GM18867 (cell line): ENCODE results near the gene CDAN1.
"Not testable (repeated sequence)": the region's sequence is repeated elsewhere in the genome, so short reads cannot be mapped to it uniquely, and the experiment has no call there.

Experiments used
- ATAC-seq: cut with Tn5 transposase; IDR thresholded peaks from one replicate; pipeline ENCODE4 v1.9.1; 2021; ENCODE audit warnings: mild to moderate bottlenecking, moderate library complexity; ENCODE audit not compliant: unreplicated experiment

Gene CDAN1, protein sequence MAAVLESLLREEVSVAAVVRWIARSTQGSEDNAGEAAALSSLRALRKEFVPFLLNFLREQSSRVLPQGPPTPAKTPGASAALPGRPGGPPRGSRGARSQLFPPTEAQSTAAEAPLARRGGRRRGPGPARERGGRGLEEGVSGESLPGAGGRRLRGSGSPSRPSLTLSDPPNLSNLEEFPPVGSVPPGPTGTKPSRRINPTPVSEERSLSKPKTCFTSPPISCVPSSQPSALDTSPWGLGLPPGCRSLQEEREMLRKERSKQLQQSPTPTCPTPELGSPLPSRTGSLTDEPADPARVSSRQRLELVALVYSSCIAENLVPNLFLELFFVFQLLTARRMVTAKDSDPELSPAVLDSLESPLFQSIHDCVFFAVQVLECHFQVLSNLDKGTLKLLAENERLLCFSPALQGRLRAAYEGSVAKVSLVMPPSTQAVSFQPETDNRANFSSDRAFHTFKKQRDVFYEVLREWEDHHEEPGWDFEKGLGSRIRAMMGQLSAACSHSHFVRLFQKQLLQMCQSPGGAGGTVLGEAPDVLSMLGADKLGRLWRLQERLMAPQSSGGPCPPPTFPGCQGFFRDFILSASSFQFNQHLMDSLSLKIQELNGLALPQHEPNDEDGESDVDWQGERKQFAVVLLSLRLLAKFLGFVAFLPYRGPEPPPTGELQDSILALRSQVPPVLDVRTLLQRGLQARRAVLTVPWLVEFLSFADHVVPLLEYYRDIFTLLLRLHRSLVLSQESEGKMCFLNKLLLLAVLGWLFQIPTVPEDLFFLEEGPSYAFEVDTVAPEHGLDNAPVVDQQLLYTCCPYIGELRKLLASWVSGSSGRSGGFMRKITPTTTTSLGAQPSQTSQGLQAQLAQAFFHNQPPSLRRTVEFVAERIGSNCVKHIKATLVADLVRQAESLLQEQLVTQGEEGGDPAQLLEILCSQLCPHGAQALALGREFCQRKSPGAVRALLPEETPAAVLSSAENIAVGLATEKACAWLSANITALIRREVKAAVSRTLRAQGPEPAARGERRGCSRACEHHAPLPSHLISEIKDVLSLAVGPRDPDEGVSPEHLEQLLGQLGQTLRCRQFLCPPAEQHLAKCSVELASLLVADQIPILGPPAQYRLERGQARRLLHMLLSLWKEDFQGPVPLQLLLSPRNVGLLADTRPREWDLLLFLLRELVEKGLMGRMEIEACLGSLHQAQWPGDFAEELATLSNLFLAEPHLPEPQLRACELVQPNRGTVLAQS

GRCh38 chr15:42736793-42737528 lies at the start of gene CDAN1:
TSS of gene CDAN1 (minus strand) at chr15:42737128. CDS start at chr15:42737102, 26 bp downstream.
- peak; percentile 83 for ATAC-seq

DNA sequence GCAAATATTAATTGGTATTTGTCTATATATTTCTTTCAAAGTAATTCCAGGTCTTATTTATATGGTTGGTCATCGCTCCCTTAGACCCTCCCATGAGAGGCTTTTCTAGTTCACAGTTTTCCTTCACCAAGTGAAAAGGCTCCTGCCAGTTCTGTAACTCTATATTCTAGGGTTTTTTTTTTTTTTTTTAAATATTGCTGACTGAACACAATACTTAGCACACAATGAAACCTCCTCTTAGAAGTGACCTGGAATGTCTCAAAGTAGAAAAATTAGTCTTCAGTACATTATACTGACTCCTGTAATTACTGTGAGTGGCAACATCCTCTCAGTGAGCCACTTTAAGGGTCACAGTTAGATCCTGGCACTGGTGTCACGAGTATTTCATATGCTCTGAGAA lies 48.6 kb upstream of the CDAN1 start:
- ATAC-seq = no peak

DNA sequence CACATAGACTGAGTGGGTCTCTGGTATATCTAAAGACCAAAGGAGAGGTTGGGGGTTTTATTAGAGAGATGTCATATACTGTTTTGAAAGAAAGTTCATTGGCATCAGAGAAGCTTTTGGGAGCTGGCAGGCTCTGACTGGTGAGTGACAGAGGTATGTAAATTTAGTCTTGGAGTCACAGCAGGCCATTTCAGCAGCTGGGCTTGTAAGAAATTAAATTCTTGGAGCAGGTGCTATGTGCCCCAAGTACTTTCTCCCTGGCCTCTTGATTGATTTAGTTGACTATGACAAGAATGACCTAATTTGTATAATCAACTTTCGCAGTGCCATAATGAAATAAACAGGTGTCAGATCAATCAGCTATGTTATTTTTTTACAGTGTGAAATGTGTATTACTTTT lies 47.8 kb upstream of the CDAN1 start:
- ATAC-seq = no peak

GRCh38 chr15:42782716-42783115 lies 45.8 kb upstream of the CDAN1 start:
- ATAC-seq = no peak

GRCh38 chr15:42775416-42775815 lies 38.5 kb upstream of the CDAN1 start:
- no peak for ATAC-seq

DNA sequence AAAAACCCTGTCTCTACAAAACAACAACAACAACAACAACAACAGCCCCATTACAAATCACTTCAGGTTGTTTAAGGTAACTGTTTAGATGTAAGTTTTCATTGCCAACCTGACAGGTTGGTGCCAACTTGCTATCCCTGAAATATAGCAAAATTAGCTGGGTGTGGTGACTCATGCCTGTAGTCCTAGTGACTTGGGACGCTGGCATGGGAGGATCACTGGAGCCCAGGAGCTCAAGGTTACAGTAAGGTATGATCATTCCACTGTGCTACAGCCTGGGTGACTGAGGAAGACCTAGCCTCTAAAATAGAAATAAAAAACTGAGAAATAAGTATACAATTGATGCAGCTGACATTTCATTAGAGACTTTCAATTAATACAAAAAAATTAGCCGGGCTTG lies 36.0 kb upstream of the CDAN1 start:
- ATAC-seq = no peak

DNA sequence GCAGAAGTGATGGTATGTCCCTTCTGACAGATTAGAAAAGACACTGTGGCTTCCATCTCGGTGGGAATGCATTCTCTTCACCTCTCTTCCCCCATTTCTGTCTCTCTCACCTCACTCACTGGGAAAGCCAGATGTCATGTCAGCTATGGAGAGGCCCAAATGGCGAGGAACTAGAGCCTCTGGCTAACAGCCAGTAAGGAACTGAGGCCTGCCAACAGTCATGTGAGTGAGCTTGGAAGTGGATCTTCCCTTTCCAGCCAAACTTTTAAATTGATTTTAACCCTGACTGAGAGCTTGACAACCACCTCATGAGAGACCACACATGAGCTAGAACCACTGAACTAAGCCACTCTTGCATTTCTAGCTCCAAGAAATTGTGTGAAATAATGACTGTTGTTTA lies 35.2 kb upstream of the CDAN1 start:
- ATAC-seq = no peak

- not testable (repeated sequence) for ATAC-seq
Measured at GRCh38 chr15:42766109-42766508, 29.2 kb upstream of the CDAN1 start.

DNA sequence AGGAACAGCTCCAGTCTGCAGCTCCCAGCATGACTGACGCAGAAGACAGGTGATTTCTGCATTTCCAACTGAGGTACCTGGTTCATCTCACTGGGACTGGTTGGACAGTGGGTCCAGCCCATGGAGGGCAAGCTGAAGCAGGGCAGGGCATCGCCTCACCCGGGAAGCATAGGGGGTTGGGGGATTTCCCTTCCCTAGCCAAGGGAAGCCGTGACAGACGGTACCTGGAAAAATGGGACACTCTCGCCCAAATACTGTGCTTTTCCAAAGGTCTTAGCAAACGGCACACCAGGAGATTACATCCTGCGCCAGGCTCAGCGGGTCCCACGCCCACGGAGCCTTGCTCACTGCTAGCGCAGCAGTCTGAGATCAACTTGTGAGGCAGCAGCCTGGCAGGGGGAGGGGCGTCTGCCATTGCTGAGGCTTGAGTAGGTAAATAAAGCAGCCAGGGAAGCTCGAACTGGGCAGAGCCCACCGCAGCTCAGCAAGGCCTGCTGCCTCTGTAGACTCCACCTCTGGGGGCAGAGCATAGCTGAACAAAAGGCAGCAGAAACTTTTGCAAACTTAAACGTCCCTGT lies 27.3 kb upstream of the CDAN1 start:
- not testable (repeated sequence) for ATAC-seq

DNA sequence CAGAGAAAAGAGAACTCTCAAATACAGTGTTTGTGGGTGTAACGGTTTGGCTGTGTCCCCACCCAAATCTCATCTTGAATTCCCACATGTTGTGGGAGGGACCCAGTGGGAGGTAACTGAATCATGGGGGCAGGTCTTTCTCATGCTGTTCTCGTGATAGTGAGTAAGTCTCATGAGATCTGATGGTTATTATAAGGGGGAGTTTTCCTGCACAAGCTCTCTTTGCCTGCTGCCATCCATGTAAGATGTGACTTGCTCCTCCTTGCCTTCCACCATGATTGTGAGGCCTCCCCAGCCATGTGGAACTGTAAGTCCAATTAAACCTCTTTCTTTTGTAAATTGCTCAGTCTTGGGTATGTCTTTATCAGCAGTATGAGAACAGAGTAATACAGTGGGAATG lies 24.9 kb upstream of the CDAN1 start:
- not testable (repeated sequence) for ATAC-seq

GRCh38 chr15:42760759-42761158 lies 23.8 kb upstream of the CDAN1 start:
- ATAC-seq = no peak

DNA sequence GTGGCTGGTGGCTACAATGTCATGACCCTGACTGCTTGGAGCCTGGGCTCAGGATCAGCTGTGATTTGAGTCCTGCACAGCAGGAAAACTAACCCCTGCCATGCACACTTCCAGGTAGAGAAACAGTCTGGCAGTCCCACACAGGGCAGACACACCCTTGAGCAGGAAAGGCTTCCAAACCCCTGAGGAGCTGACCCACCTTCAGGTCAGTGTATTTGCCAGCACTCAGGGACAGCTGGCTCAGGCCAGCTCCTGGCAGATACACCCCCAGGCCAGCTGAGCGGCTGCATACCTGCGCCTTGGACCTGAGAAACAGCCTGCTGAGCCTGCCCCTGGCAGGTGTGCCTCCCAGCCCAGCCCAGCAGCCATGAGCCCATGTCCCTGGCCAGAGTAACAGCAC lies 22.2 kb upstream of the CDAN1 start:
- no peak for ATAC-seq

- ATAC-seq = no peak
Measured at GRCh38 chr15:42750306-42750705, 13.4 kb upstream of the CDAN1 start.

DNA sequence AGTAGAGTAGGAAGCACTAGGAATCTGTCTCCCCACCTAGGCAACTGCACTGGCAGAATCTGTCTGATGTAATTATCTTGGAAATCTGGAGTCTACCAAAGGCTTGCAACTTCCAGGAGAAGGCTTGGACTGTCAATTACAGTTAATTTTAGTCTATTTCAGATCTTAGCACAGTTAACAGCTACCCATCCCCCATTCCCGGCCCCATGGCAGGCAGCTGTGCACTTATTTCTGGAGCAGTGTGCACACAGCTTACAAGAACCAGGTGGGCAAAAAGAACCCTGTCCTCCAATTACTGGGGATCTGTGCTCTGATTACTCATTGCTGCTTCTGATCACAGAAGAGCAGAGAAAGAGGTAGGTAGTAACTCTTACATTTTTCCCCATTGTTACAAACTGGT lies 12.3 kb upstream of the CDAN1 start:
- ATAC-seq = no peak

DNA sequence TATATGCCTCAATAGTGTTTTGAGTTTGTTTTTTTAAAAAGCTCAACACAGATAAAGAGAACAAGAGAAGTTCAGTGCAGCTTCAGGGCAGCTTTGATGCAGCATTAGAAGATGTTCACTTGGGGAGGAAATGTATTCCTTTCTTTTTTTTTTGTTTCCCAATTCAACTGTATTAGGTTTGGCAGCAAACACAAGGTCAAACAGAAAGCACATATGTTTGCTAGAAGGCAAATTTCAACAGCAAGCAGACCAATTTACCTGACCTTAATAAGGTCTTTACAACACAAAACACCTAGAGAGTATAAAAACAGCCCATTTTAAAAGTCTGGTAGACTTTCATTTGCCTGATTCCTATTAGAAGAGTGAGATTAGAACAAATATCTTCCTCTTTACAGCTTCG lies 7.3 kb upstream of the CDAN1 start:
- no peak for ATAC-seq

GRCh38 chr15:42742149-42742548 lies 5.2 kb upstream of the CDAN1 start:
- no peak for ATAC-seq

DNA sequence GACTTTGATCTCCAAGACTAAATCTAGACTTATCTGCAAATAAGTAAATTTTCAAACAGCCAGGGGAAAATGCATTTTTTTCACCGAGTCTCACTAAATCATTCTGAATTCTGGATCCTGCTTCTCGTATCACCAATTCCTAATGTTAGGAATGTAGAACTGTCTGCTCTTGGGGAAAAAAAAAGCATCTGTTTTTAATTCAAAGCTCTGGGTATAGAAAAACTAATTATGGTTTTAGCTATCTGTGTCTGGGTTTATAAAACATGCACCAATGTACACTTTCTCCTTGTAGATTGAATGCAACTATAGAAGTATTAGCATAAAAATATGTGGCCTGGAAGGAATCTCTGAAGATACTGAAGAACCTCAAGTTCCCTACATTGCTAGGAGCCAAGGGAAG lies 4.8 kb upstream of the CDAN1 start:
- ATAC-seq = no peak

GRCh38 chr15:42737529-42738328 lies 801 bp upstream of the CDAN1 start:
- no peak for ATAC-seq

DNA sequence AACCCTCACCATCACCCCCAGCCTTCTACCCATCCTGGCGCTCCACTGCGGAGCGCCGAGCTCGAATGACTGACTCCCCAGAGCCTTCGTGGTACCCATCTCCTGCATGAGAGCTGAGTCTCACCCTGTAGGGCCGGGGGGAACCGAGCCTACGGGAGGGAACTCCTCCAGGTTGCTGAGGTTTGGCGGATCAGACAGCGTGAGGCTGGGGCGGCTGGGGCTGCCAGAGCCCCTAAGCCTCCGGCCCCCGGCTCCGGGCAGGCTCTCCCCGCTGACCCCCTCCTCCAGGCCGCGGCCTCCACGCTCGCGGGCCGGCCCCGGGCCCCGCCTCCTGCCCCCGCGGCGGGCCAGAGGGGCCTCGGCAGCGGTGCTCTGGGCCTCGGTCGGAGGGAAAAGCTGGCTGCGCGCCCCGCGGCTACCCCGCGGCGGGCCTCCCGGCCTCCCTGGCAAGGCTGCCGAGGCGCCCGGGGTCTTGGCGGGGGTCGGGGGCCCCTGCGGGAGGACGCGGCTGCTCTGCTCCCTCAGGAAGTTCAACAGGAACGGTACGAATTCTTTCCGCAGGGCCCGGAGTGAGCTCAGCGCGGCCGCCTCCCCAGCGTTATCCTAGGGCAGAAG lies 643 bp downstream of the CDAN1 start:
- peak; percentile 25 for ATAC-seq
